MCF 10A (cell line): ENCODE measurements around the gene IGSF23. TPM values are rescaled to one million over a fixed set of nuclear protein-coding genes. Genes with fewer than 3 reads are reported as not detected.
"Not testable (repeated sequence)": the region's sequence is repeated elsewhere in the genome, so short reads cannot be mapped to it uniquely, and the experiment has no call there.

Source experiments
- BruUV-seq: library from RNA; stranded (reverse); fragments of 400-500 nt; replicated peaks from 2 replicates; lab custom pipeline; 2021; lab: Mats Ljungman, UMichigan
- CTCF ChIA-PET: fragments of 300-600 bp; sonication (Branson Sonifier 250); formaldehyde crosslinking; extraction: SDS; loops from one replicate; lab custom pipeline; 2021; ENCODE audit warnings: antibody characterized with exemption, inconsistent platforms; lab: Yijun Ruan, JAX
- POLR2A ChIA-PET: fragments of 300-600, 350-650 bp; sonication (Branson Sonifier 250); formaldehyde crosslinking; extraction: SDS; loops from one replicate; lab custom pipeline; 2020; ENCODE audit warnings: antibody characterized with exemption, inconsistent platforms; lab: Yijun Ruan, JAX
- DNase-seq: peaks from one replicate; pipeline ENCODE4 v3.0.0-alpha.2; 2018; ENCODE audit not compliant: unreplicated experiment
- H3K27ac Mint-ChIP-seq: one replicate; pipeline ENCODE4 v1.8.0; 2022; ENCODE audit warnings: mild to moderate bottlenecking, low read depth, mixed read lengths; ENCODE audit not compliant: unreplicated experiment
- H3K27me3 Mint-ChIP-seq: one replicate; pipeline ENCODE4 v1.8.0; 2022; ENCODE audit warnings: mixed read lengths; ENCODE audit not compliant: insufficient read depth, unreplicated experiment
- H3K36me3 Mint-ChIP-seq: one replicate; pipeline ENCODE4 v1.8.0; 2022; ENCODE audit warnings: mild to moderate bottlenecking, moderate library complexity, mixed read lengths; ENCODE audit not compliant: insufficient read depth, unreplicated experiment
- H3K4me1 Mint-ChIP-seq: one replicate; pipeline ENCODE4 v1.8.0; 2022; ENCODE audit warnings: mixed read lengths; ENCODE audit not compliant: insufficient read depth, unreplicated experiment
- H3K4me3 Mint-ChIP-seq: one replicate; pipeline ENCODE4 v1.8.0; 2022; ENCODE audit warnings: mild to moderate bottlenecking, moderate library complexity, mixed read lengths; ENCODE audit not compliant: unreplicated experiment
- H3K9me3 Mint-ChIP-seq: one replicate; pipeline ENCODE4 v1.8.0; 2022; ENCODE audit warnings: mixed read lengths; ENCODE audit not compliant: unreplicated experiment
- intact Hi-C: fragments of 100-400 bp; cut with micrococcal nuclease; formaldehyde crosslinking; loops from 2 replicates; pipeline ENCODE4 v1.14.1; 2022
- total RNA-seq: library from RNA; stranded (reverse); gene quantifications from 2 replicates; pipeline ENCODE4 v1.2.3, GENCODE V29; 2022
- TF ChIP-seq, protein P1 (sequence below): fragments of 200-600 bp; IDR thresholded peaks from one replicate; pipeline ENCODE4 v1.8.0; 2022; ENCODE audit warnings: antibody characterized with exemption, mild to moderate bottlenecking; ENCODE audit not compliant: unreplicated experiment

IGSF23 gene
- total RNA-seq, 1 experiment from 2014 or later, result not detected

GRCh38 chr19:44587963-44588770 is 25.2 kb upstream of the IGSF23 start:
- ChIA-PET POLR2A (interaction anchor here (0.7 to 2.0 kb wide), 10 partner anchors 16 to 232 kb away, joined by 3 to 18 read pairs (median 4); partner anchors contain the start of gene PVR), CTCF (interaction anchor here (0.6 to 3.0 kb wide), 24 partner anchors 9 to 183 kb away, joined by 3 to 20 read pairs (median 4); partner anchors contain the start of genes PVR and ZNF180)
- no peaks in the 10 kb centered on the region for H3K27me3 Mint-ChIP-seq
- peaks cover 5% of the 10 kb centered on the region for H3K9me3 Mint-ChIP-seq
- H3K27ac Mint-ChIP-seq, result peak overlapping the region; percentile 99
- H3K36me3 Mint-ChIP-seq, result no peaks in the 10 kb centered on the region
- TSS peak; percentile 14 for BruUV-seq
- TF ChIP-seq, protein P1, sequence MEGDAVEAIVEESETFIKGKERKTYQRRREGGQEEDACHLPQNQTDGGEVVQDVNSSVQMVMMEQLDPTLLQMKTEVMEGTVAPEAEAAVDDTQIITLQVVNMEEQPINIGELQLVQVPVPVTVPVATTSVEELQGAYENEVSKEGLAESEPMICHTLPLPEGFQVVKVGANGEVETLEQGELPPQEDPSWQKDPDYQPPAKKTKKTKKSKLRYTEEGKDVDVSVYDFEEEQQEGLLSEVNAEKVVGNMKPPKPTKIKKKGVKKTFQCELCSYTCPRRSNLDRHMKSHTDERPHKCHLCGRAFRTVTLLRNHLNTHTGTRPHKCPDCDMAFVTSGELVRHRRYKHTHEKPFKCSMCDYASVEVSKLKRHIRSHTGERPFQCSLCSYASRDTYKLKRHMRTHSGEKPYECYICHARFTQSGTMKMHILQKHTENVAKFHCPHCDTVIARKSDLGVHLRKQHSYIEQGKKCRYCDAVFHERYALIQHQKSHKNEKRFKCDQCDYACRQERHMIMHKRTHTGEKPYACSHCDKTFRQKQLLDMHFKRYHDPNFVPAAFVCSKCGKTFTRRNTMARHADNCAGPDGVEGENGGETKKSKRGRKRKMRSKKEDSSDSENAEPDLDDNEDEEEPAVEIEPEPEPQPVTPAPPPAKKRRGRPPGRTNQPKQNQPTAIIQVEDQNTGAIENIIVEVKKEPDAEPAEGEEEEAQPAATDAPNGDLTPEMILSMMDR, result peak; percentile 52
- peak; percentile 88 for DNase-seq
- H3K4me3 Mint-ChIP-seq, result peak overlapping the region; percentile 21
- intact Hi-C loops, result loop anchor here (1.0 to 5.0 kb wide), 6 partner anchors 56 to 469 kb away; no protein-coding TSS in a partner anchor
- H3K4me1 Mint-ChIP-seq, result peaks cover 25% of the 10 kb centered on the region

- intact Hi-C loops, result loop anchor here (1.0 to 5.0 kb wide), 6 partner anchors 56 to 469 kb away; no protein-coding TSS in a partner anchor
- Mint-ChIP-seq H3K9me3 (peaks cover 5% of the 10 kb centered on the region), H3K4me1 (peaks cover 25% of the 10 kb centered on the region), H3K36me3 (no peaks in the 10 kb centered on the region), H3K27ac (peak overlapping the region; percentile 99), H3K27me3 (no peaks in the 10 kb centered on the region), H3K4me3 (no peak overlapping the region)
- ChIA-PET POLR2A (interaction anchor here (0.7 to 2.0 kb wide), 10 partner anchors 15 to 232 kb away, joined by 3 to 18 read pairs (median 4); partner anchors contain the start of gene PVR), CTCF (interaction anchor here (0.6 to 3.0 kb wide), 23 partner anchors 8 to 255 kb away, joined by 3 to 20 read pairs (median 4); partner anchors contain the start of genes PVR and ZNF180)
- BruUV-seq, result TSS peak; percentile 89
- TF ChIP-seq, protein P1, result no peak
- no peak for DNase-seq
Observed at GRCh38 chr19:44588771-44589112, 24.6 kb upstream of the IGSF23 start.

DNA sequence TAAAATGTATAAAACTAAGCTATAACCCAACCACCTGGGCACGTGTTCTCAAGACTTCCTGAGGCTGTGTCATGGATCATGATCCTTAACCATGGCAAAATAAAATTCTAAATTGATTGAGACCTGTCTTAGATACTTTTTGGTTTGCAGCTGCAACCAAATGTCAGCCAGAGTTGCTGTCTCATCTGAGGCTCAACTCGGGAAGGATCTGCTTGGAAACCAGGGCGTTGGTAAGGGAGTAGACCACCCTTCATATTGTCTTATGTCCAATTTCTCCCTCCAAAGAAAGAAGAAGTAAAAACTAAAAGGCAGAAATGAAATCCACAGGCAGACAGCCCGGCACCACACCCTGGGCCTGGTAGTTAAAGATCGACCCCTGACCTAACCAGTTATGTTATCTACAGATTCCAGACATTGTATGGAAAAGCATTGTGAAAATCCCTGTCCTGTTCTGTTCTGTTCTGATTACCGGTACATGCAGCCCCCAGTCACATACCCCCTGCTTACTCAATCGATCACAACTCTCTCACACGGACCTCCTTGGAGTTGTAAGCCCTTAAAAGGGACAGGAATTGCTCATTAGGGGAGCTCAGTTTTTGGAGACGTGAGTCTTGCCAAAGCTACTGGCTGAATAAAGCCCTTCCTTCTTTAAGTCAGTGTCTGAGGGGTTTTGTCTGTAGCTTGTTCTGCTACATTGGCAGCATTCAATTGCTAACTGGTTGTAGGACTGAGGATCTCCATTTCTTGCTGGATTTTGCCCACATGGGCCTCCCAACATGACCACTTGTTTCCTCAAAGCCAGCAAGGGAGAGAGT is 22.9 kb upstream of the IGSF23 start:
- intact Hi-C loops, result no loop called here
- Mint-ChIP-seq H3K27me3 (no peaks in the 10 kb centered on the region), H3K27ac (no peak overlapping the region), H3K36me3 (no peaks in the 10 kb centered on the region), H3K9me3 (peaks cover 5% of the 10 kb centered on the region), H3K4me3 (no peak overlapping the region), H3K4me1 (peaks cover 25% of the 10 kb centered on the region)
- ChIA-PET CTCF (interaction anchor here (0.6 to 3.0 kb wide), 8 partner anchors 13 to 67 kb away, joined by 3 to 20 read pairs (median 5); no protein-coding TSS in a partner anchor), POLR2A (interaction anchor here (1.0 to 1.7 kb wide), 2 partner anchors 28 to 63 kb away, joined by 3 to 4 read pairs; no protein-coding TSS in a partner anchor)
- TF ChIP-seq, protein P1, result no peak
- DNase-seq, result no peak
- BruUV-seq, result no TSS peak

GRCh38 chr19:44591340-44591993 is 21.9 kb upstream of the IGSF23 start:
- H3K27ac Mint-ChIP-seq, H3K4me3 Mint-ChIP-seq, H3K9me3 Mint-ChIP-seq, intact Hi-C loops, H3K27me3 Mint-ChIP-seq, BruUV-seq, DNase-seq, H3K36me3 Mint-ChIP-seq: not testable (repeated sequence)
- ChIA-PET POLR2A (interaction anchor here (1.0 kb wide), 1 partner anchor 49 kb away, joined by 3 read pairs; no protein-coding TSS in a partner anchor), CTCF (interaction anchor here (0.8 to 1.6 kb wide), 3 partner anchors 15 to 63 kb away, joined by 3 to 6 read pairs (median 4); no protein-coding TSS in a partner anchor)
- H3K4me1 Mint-ChIP-seq, result peaks cover 25% of the 10 kb centered on the region
